Measurements from ENCODE around the gene CDH4. TPM values are rescaled to one million over a fixed set of nuclear protein-coding genes. Genes with fewer than 3 reads are reported as not detected.

Gene CDH4
- total and polyA plus RNA-seq, 11 donors: 0.04 to 0.54 (median 0.08) TPM; not detected in 1

DNA sequence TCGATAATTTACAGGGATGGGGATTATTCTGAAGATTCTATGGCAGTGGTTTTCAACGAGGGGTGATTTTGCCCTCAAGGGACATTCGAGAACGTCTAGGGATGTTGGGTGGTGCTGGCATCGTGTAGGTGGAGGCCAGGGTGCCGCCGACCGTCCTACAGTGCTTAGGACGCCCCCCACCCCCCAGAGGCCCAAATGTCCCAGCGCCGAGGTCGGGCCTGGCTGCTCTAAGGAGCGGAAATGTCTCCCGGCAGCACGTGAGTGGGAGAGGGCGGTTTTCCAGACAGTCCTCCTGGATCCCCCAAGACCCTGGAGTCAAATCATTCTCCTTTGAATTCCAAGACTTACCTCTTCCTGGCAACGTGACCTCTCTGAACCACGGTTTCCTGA is 101.9 kb downstream of the CDH4 start:
- H3K9me3 ChIP-seq: no peaks in the 10 kb centered on the region
- peaks cover 0 to 43% (median 12%) of the 10 kb centered on the region in 9 donors for H3K27me3 ChIP-seq
- no peaks in the 10 kb centered on the region for H3K36me3 ChIP-seq
- H3K4me3 ChIP-seq: no peak overlapping the region
- no peaks in the 10 kb centered on the region for H3K4me1 ChIP-seq
- H3K27ac ChIP-seq: no peak overlapping the region
- intact Hi-C loops (cut with DNase I): no loop called here
- TF ChIP-seq, protein P1, sequence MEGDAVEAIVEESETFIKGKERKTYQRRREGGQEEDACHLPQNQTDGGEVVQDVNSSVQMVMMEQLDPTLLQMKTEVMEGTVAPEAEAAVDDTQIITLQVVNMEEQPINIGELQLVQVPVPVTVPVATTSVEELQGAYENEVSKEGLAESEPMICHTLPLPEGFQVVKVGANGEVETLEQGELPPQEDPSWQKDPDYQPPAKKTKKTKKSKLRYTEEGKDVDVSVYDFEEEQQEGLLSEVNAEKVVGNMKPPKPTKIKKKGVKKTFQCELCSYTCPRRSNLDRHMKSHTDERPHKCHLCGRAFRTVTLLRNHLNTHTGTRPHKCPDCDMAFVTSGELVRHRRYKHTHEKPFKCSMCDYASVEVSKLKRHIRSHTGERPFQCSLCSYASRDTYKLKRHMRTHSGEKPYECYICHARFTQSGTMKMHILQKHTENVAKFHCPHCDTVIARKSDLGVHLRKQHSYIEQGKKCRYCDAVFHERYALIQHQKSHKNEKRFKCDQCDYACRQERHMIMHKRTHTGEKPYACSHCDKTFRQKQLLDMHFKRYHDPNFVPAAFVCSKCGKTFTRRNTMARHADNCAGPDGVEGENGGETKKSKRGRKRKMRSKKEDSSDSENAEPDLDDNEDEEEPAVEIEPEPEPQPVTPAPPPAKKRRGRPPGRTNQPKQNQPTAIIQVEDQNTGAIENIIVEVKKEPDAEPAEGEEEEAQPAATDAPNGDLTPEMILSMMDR (IDR thresholded peaks at IDR 0.05): no peak
- TF ChIP-seq POLR2A (IDR thresholded peaks at IDR 0.05): no peak
- DNase-seq: no peak
- WGBS, 4 donors: 66 to 79% (median 72%) methylated on average over 17 to 18 of the region's 18 CpGs
- ATAC-seq: no peak

DNA sequence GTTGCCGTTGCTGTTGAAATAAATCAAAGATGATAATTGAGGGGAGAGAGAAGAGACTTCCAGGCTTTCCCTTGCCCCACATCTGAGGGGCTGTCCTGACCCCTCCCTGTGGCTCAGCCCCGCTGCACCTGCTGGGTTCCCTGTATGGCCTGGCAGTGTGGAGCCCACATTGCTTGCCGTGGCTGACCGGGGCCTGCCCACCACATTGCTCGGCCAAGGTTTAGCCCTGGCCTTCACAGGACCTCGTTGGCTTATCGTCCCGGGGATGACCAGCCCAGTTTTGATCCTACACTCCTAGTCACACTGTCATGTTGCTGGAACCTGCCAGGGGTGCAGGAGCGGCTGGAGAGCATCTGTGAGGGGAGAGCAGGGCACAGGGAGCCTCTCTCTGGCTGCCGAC is 102.4 kb downstream of the CDH4 start:
- ATAC-seq: no peak
- WGBS, 4 donors: 80 to 90% (median 84%) methylated on average over 10 of the region's 10 CpGs
- H3K27ac ChIP-seq: no peak overlapping the region
- no peak overlapping the region for H3K4me3 ChIP-seq
- peaks cover 0 to 46% (median 12%) of the 10 kb centered on the region in 9 donors for H3K27me3 ChIP-seq
- no peaks in the 10 kb centered on the region for H3K9me3 ChIP-seq
- no peaks in the 10 kb centered on the region for H3K36me3 ChIP-seq
- TF ChIP-seq, protein P1 (IDR thresholded peaks at IDR 0.05): no peak
- TF ChIP-seq POLR2A (IDR thresholded peaks at IDR 0.05): no peak
- intact Hi-C loops (cut with DNase I): no loop called here
- no peaks in the 10 kb centered on the region for H3K4me1 ChIP-seq
- DNase-seq: no peak

DNA sequence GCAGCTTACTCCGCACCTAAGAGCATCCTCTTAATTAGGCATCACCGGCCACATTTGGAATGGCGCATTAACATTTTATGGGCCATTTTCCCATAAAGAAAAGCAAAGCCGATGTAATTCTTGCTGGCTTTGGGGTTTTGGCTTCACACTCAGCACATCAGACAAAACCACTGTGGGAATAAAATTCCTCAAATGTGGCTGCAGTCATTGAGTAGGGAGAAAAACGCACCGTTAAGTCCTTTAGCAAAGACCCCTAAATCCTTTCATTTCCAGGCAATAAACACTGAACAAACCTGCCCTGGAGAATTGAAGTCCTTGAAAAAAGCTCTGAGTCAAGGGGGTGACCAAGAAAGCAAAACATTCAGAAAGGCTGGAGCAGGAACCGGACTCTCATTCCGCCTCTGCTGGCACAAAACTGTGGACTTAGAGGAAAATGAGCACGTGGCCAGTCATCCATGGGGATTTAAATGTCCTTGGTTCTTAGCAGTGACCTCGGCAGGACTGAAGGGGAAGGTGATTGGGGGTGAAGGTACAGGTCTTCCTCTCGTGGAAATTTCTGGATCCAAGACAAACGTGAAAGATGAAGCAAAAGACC is 102.9 kb downstream of the CDH4 start:
- H3K27me3 ChIP-seq: peaks cover 0 to 51% (median 12%) of the 10 kb centered on the region in 9 donors
- no peaks in the 10 kb centered on the region for H3K36me3 ChIP-seq
- no peak overlapping the region for H3K27ac ChIP-seq
- WGBS, 4 donors: 82 to 87% (median 84%) methylated on average over 12 of the region's 12 CpGs
- H3K9me3 ChIP-seq: no peaks in the 10 kb centered on the region
- no peak for DNase-seq
- intact Hi-C loops (cut with DNase I): no loop called here
- no peak overlapping the region for H3K4me3 ChIP-seq
- TF ChIP-seq, protein P1 (IDR thresholded peaks at IDR 0.05): no peak
- TF ChIP-seq POLR2A (IDR thresholded peaks at IDR 0.05): no peak
- no peak for ATAC-seq
- no peaks in the 10 kb centered on the region for H3K4me1 ChIP-seq

DNA sequence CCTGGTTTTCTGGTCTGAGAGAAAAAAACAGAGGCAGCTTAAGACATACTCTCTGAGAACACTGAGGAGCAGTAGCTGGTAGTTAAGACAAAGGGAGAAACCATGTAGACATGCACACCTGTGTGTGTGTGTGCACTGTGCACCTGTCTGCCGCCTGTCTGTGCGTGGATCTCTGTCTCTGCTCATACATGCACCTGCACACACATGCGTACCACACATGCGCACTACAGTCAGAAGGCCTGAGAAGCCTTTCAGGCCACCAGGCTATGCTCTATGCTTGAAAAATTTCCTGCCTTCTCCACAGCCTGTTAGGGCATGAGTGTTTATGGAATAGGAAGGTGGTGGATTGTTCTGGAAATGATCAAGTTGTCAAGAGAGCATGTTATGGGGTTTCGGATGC is 103.5 kb downstream of the CDH4 start:
- Histone ChIP-seq H3K4me3 (no peak overlapping the region), H3K9me3 (no peaks in the 10 kb centered on the region), H3K27me3 (peaks cover 0 to 55% (median 12%) of the 10 kb centered on the region in 9 donors), H3K4me1 (no peaks in the 10 kb centered on the region), H3K27ac (no peak overlapping the region), H3K36me3 (no peaks in the 10 kb centered on the region)
- no peak for TF ChIP-seq POLR2A (IDR thresholded peaks at IDR 0.05)
- TF ChIP-seq, protein P1 (IDR thresholded peaks at IDR 0.05): no peak
- DNase-seq (no peak), ATAC-seq (no peak)
- 83 to 94% (median 91%) methylated on average over 5 of the region's 5 CpGs for WGBS, 4 donors
- intact Hi-C loops (cut with DNase I): no loop called here
